NCI-H82 treated with DMSO at 0.1 percent for 48 hours (cell line): ENCODE measurements around the gene KRT86.

Experiments
- DNase-seq: peaks from one replicate; lab custom pipeline; 2025; ENCODE audit not compliant: unreplicated experiment; lab: John Stamatoyannopoulos, UW

The KRT86 gene

GRCh38 chr12:52354200-52354599 lies 79.8 kb downstream of the KRT86 start:
- DNase-seq = peak; percentile 81

DNA sequence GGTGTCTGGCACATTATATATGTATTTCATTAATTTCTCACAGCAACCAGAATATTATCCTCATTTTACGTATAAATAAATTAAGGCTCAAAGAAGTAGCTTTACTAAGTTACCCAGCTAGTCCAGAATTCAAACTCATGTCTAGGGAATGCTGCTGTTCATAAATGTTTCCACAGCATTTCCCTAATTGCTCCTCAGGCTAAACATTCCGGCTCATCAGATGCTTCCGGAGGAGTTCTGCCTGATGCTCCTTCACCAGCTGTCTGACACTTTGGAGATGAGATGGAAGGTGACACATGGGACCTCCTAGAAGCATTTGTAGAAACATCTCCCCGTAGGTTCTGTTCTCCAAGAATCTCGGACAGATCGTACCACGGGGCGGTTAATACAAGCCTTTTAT lies 80.7 kb downstream of the KRT86 start:
- DNase-seq = no peak

GRCh38 chr12:52356031-52356761 lies 81.8 kb downstream of the KRT86 start:
- DNase-seq = no peak

- DNase-seq = no peak
Observed at GRCh38 chr12:52356762-52357580, 82.5 kb downstream of the KRT86 start.
